GM19463 (cell line): ENCODE results near the gene AFDN.

Source experiments
- ATAC-seq: cut with Tn5 transposase; IDR thresholded peaks from one replicate; pipeline ENCODE4 v1.9.1; 2021; ENCODE audit warnings: mild to moderate bottlenecking, moderate library complexity; ENCODE audit not compliant: unreplicated experiment

AFDN gene

GRCh38 chr6:167826896-167827582, at the start of gene AFDN:
AFDN (plus strand) TSS chr6:167826911; CDS start chr6:167827133, 222 bp downstream.
- peak; percentile 33 for ATAC-seq

- no peak for ATAC-seq
Measured at GRCh38 chr6:167778497-167779128, 48.1 kb upstream of the AFDN start.

- ATAC-seq = no peak
Measured at GRCh38 chr6:167779129-167779992, 47.4 kb upstream of the AFDN start.

GRCh38 chr6:167779993-167780655, 46.6 kb upstream of the AFDN start:
- no peak for ATAC-seq

GRCh38 chr6:167781066-167781767, 45.5 kb upstream of the AFDN start:
- no peak for ATAC-seq

- ATAC-seq = no peak
Measured at GRCh38 chr6:167781868-167782267, 44.8 kb upstream of the AFDN start.

- ATAC-seq = no peak
Measured at GRCh38 chr6:167782698-167783517, 43.8 kb upstream of the AFDN start.

GRCh38 chr6:167786853-167787675, 39.6 kb upstream of the AFDN start:
- no peak for ATAC-seq

GRCh38 chr6:167787896-167788562, 38.7 kb upstream of the AFDN start:
- ATAC-seq = no peak

- ATAC-seq = no peak
Measured at GRCh38 chr6:167788563-167788903, 38.2 kb upstream of the AFDN start.

GRCh38 chr6:167789358-167789757, 37.4 kb upstream of the AFDN start:
- no peak for ATAC-seq

GRCh38 chr6:167791091-167791779, 35.5 kb upstream of the AFDN start:
- ATAC-seq = peak; percentile 23

- peak; percentile 34 for ATAC-seq
Measured at GRCh38 chr6:167791780-167792478, 34.8 kb upstream of the AFDN start.

GRCh38 chr6:167793421-167793820, 33.3 kb upstream of the AFDN start:
- no peak for ATAC-seq

GRCh38 chr6:167794161-167795157, 32.3 kb upstream of the AFDN start:
- ATAC-seq = no peak

GRCh38 chr6:167795321-167795811, 31.3 kb upstream of the AFDN start:
- no peak for ATAC-seq
